ENCODE data around the gene PCDH15.

- TF ChIP-seq CTCF (conservative IDR thresholded peaks at IDR 0.05; ENCODE audit: low read depth in 2 of 2): no peak
- no peak for TF ChIP-seq REST (IDR thresholded peaks at IDR 0.05; ENCODE audit: unreplicated experiment)
- no peak for TF ChIP-seq EZH2 (IDR thresholded peaks at IDR 0.05; ENCODE audit: low read depth, unreplicated experiment)
- TF ChIP-seq EZH2phosphoT487 (IDR thresholded peaks at IDR 0.05; ENCODE audit: unreplicated experiment): no peak
- no peak for TF ChIP-seq POLR2AphosphoS5 (IDR thresholded peaks at IDR 0.05; ENCODE audit: low read depth)
- no peak for TF ChIP-seq ETS1 (IDR thresholded peaks at IDR 0.05)
- TF ChIP-seq CREB1 (CRISPR knock-in tag; IDR thresholded peaks at IDR 0.05; ENCODE audit: low read depth): no peak
- TF ChIP-seq ZNF331 (CRISPR knock-in tag; IDR thresholded peaks at IDR 0.05; ENCODE audit: low read depth): no peak
- TF ChIP-seq, protein P1, sequence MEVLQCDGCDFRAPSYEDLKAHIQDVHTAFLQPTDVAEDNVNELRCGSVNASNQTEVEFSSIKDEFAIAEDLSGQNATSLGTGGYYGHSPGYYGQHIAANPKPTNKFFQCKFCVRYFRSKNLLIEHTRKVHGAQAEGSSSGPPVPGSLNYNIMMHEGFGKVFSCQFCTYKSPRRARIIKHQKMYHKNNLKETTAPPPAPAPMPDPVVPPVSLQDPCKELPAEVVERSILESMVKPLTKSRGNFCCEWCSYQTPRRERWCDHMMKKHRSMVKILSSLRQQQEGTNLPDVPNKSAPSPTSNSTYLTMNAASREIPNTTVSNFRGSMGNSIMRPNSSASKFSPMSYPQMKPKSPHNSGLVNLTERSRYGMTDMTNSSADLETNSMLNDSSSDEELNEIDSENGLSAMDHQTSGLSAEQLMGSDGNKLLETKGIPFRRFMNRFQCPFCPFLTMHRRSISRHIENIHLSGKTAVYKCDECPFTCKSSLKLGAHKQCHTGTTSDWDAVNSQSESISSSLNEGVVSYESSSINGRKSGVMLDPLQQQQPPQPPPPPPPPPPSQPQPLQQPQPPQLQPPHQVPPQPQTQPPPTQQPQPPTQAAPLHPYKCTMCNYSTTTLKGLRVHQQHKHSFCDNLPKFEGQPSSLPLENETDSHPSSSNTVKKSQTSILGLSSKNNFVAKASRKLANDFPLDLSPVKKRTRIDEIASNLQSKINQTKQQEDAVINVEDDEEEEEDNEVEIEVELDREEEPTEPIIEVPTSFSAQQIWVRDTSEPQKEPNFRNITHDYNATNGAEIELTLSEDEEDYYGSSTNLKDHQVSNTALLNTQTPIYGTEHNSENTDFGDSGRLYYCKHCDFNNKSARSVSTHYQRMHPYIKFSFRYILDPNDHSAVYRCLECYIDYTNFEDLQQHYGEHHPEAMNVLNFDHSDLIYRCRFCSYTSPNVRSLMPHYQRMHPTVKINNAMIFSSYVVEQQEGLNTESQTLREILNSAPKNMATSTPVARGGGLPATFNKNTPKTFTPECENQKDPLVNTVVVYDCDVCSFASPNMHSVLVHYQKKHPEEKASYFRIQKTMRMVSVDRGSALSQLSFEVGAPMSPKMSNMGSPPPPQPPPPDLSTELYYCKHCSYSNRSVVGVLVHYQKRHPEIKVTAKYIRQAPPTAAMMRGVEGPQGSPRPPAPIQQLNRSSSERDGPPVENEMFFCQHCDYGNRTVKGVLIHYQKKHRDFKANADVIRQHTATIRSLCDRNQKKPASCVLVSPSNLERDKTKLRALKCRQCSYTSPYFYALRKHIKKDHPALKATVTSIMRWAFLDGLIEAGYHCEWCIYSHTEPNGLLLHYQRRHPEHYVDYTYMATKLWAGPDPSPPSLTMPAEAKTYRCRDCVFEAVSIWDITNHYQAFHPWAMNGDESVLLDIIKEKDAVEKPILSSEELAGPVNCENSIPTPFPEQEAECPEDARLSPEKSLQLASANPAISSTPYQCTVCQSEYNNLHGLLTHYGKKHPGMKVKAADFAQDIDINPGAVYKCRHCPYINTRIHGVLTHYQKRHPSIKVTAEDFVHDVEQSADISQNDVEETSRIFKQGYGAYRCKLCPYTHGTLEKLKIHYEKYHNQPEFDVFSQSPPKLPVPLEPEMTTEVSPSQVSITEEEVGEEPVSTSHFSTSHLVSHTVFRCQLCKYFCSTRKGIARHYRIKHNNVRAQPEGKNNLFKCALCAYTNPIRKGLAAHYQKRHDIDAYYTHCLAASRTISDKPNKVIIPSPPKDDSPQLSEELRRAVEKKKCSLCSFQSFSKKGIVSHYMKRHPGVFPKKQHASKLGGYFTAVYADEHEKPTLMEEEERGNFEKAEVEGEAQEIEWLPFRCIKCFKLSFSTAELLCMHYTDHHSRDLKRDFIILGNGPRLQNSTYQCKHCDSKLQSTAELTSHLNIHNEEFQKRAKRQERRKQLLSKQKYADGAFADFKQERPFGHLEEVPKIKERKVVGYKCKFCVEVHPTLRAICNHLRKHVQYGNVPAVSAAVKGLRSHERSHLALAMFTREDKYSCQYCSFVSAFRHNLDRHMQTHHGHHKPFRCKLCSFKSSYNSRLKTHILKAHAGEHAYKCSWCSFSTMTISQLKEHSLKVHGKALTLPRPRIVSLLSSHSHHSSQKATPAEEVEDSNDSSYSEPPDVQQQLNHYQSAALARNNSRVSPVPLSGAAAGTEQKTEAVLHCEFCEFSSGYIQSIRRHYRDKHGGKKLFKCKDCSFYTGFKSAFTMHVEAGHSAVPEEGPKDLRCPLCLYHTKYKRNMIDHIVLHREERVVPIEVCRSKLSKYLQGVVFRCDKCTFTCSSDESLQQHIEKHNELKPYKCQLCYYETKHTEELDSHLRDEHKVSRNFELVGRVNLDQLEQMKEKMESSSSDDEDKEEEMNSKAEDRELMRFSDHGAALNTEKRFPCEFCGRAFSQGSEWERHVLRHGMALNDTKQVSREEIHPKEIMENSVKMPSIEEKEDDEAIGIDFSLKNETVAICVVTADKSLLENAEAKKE (CRISPR knock-in tag; IDR thresholded peaks at IDR 0.05): no peak
These were observed 789.9 kb downstream of the PCDH15 start for GRCh38 chr10:54011117-54011516.
